GM18519 (cell line): ENCODE data around the gene S100P.

Source experiments
- ATAC-seq: cut with Tn5 transposase; IDR thresholded peaks from one replicate; pipeline ENCODE4 v1.9.1; 2021; ENCODE audit warnings: mild to moderate bottlenecking, moderate library complexity; ENCODE audit not compliant: unreplicated experiment, low FRiP score

Gene S100P

GRCh38 chr4:6742989-6743388, 49.3 kb downstream of the S100P start:
- ATAC-seq, result no peak
